ENCODE measurements around the gene CAMK2A. TPM values are rescaled to one million over a fixed set of nuclear protein-coding genes. Genes with fewer than 3 reads are reported as not detected.
A peak's percentile ranks its signal among the peaks of the same experiment; 100 is the strongest.

The CAMK2A gene
- polyA plus RNA-seq, 1 experiment, result 0.11 TPM

DNA sequence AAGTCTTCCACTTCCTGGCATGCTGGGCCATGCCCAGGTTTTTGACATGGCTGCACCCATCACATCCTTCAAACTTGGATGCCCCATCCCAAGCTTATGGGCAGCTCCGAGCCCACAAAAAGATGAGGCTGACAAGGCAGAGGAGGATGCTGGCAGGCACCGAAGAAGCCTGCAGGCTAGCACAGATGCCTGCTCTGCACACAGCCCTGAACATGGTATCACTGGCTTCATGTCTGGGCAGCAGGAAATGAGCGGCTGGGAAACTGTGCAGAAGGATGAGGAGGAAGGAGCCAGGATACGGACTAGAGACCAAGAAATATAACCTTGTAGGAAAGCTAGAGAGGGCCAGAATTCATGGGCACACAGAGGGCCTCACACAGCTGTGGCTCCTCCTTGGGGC, 14.8 kb downstream of the CAMK2A start:
- no peak for DNase-seq (ENCODE audit: low read depth)
- CTCF ChIA-PET, result interaction anchor here (0.9 to 11.8 kb wide), 7 partner anchors 10 to 162 kb away, joined by 3 to 122 read pairs (median 4); no protein-coding TSS in a partner anchor
- Histone ChIP-seq H3K36me3 (ENCODE audit: control insufficient read depth, insufficient read depth, low read length) (no peaks in the 10 kb centered on the region), H3K27me3 (ENCODE audit: control insufficient read depth, insufficient read depth, low read length) (no peaks in the 10 kb centered on the region; the same call in 1 of the 2 replicates), H3K4me3 (ENCODE audit: low read depth, low read length) (no peak overlapping the region)
- TF ChIP-seq, protein P1, sequence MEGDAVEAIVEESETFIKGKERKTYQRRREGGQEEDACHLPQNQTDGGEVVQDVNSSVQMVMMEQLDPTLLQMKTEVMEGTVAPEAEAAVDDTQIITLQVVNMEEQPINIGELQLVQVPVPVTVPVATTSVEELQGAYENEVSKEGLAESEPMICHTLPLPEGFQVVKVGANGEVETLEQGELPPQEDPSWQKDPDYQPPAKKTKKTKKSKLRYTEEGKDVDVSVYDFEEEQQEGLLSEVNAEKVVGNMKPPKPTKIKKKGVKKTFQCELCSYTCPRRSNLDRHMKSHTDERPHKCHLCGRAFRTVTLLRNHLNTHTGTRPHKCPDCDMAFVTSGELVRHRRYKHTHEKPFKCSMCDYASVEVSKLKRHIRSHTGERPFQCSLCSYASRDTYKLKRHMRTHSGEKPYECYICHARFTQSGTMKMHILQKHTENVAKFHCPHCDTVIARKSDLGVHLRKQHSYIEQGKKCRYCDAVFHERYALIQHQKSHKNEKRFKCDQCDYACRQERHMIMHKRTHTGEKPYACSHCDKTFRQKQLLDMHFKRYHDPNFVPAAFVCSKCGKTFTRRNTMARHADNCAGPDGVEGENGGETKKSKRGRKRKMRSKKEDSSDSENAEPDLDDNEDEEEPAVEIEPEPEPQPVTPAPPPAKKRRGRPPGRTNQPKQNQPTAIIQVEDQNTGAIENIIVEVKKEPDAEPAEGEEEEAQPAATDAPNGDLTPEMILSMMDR (IDR thresholded peaks at IDR 0.05; ENCODE audit: insufficient read depth, low read depth, low read length), result no peak
- POLR2A ChIA-PET, result no interaction called here

DNA sequence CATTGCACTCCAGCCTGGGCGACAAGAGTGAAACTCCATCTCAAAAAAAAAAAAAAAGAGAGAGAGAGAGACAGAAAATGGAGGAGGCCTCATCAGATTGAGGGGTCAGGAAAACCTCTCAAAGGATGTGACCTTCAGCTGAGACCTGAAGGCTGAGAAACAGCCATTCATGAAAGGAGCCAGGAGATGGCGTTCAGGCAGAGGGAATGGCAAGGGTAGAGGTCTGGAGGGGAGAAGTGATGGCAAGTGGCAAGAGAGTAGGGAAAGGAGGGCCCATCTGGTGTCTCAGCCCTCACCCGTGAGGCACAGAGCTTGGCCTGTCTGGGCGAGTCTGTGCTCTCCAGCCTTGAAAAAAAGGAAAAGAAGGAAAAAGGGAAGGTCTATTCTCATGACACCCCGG, 17.0 kb downstream of the CAMK2A start:
- no peaks in the 10 kb centered on the region for H3K36me3 ChIP-seq (ENCODE audit: control insufficient read depth, insufficient read depth, low read length)
- H3K4me3 ChIP-seq (ENCODE audit: low read depth, low read length), result no peak overlapping the region
- ChIA-PET CTCF (interaction anchor here (0.6 to 11.8 kb wide), 8 partner anchors 8 to 170 kb away, joined by 3 to 122 read pairs (median 4); no protein-coding TSS in a partner anchor), POLR2A (no interaction called here)
- H3K27me3 ChIP-seq (ENCODE audit: control insufficient read depth, insufficient read depth, low read length), result no peaks in the 10 kb centered on the region; the same call in 1 of the 2 replicates
- TF ChIP-seq, protein P1 (IDR thresholded peaks at IDR 0.05; ENCODE audit: insufficient read depth, low read depth, low read length), result peak; percentile 60
- no peak for DNase-seq (ENCODE audit: low read depth)

DNA sequence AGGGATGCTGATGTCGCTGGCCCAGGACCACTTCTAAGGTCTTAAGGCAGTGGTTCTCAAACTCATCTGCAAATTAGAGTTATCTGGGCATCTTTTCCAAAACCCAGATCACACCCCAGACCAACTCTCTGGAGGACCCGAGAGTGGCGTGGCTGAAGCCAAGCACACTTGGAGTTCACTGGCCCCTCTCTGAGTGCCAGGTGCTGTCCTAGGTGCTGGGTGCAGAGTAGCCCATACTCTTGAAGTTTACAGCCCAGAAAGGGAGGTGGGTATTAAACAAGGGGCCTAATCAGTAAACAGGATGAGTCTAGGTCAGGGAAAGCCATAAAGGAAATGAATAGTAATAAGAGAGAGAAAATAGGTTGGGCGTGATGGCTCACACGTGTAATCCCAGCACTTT, 17.6 kb downstream of the CAMK2A start:
- ChIA-PET CTCF (interaction anchor here (0.8 to 11.8 kb wide), 5 partner anchors 30 to 168 kb away, joined by 3 to 122 read pairs (median 4); no protein-coding TSS in a partner anchor), POLR2A (no interaction called here)
- H3K4me3 ChIP-seq (ENCODE audit: low read depth, low read length), result no peak overlapping the region
- H3K36me3 ChIP-seq (ENCODE audit: control insufficient read depth, insufficient read depth, low read length), result no peaks in the 10 kb centered on the region
- no peaks in the 10 kb centered on the region; the same call in 1 of the 2 replicates for H3K27me3 ChIP-seq (ENCODE audit: control insufficient read depth, insufficient read depth, low read length)
- no peak for DNase-seq (ENCODE audit: low read depth)
- TF ChIP-seq, protein P1 (IDR thresholded peaks at IDR 0.05; ENCODE audit: insufficient read depth, low read depth, low read length), result no peak

DNA sequence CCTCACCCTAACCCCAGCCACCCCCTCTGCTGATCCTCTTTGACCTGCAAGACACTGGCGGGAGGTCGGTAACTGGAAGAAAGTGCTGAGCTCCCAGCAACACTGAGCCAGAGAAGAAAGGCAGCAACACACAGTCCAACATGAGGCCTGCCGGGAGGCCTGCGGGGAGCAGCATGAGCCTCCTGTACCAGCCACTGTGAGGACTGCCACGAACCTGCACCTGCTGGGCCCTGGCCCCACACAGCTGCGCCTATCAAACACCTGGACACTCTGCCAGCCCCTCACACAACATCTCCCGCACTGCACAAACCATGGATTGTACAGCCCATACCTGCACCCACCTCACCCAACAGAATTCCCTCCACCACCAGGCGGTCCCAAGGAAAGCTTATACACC, 18.3 kb downstream of the CAMK2A start:
- ChIA-PET CTCF (interaction anchor here (1.1 to 11.8 kb wide), 3 partner anchors 12 to 165 kb away, joined by 4 to 122 read pairs (median 4); no protein-coding TSS in a partner anchor), POLR2A (no interaction called here)
- TF ChIP-seq, protein P1 (IDR thresholded peaks at IDR 0.05; ENCODE audit: insufficient read depth, low read depth, low read length), result no peak

DNA sequence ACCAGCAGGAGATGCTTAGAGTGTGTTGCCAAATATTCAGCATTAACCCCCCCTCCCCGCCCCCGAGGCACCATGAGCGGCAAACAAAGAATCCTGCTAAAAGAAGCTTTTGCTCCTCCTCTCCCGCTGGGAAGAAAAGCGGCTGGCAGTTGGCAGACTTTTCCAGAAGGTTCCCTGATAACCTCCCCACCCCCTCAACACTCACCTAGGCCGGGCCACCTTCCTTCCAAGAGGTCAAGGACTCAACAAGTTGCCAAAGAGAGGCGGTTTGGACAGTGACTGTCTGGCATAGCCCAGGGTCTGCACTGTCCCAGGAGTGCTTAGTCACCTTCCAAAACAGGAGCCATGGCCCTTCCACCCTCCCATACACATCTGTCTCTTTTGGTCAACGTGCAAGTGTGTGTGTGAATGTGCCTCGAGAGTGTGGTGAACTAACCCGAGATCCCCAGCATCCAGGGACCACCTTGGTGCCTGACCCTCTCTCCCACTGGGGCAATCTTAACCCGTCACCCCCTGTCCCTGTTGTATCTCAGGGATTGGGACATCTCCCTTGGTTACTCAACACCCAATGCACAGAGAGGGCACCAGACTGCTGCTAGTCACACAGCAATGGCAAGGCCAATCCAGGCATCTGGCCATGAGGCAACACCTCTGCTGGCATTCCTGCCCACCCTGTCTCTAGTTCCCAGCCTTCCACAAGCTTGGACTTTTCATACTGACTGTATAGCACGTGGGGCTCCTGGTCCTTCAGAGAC, 18.9 kb downstream of the CAMK2A start:
- no peak for DNase-seq (ENCODE audit: low read depth)
- Histone ChIP-seq H3K4me3 (ENCODE audit: low read depth, low read length) (no peak overlapping the region), H3K36me3 (ENCODE audit: control insufficient read depth, insufficient read depth, low read length) (no peaks in the 10 kb centered on the region), H3K27me3 (ENCODE audit: control insufficient read depth, insufficient read depth, low read length) (no peaks in the 10 kb centered on the region; the same call in 1 of the 2 replicates)
- CTCF ChIA-PET, result interaction anchor here (0.8 to 11.8 kb wide), 5 partner anchors 12 to 188 kb away, joined by 3 to 122 read pairs (median 4); no protein-coding TSS in a partner anchor
- TF ChIP-seq, protein P1 (IDR thresholded peaks at IDR 0.05; ENCODE audit: insufficient read depth, low read depth, low read length), result no peak
- POLR2A ChIA-PET, result interaction anchor here (0.6 kb wide), 2 partner anchors 265 to 815 kb away, joined by 3 to 11 read pairs; no protein-coding TSS in a partner anchor

More for the DNA sequence above, 18.3 kb downstream of the CAMK2A start:
- H3K27me3 ChIP-seq (ENCODE audit: control insufficient read depth, insufficient read depth, low read length), result no peaks in the 10 kb centered on the region; the same call in 1 of the 2 replicates
- no peak overlapping the region for H3K4me3 ChIP-seq (ENCODE audit: low read depth, low read length)
- no peak for DNase-seq (ENCODE audit: low read depth)
- no peaks in the 10 kb centered on the region for H3K36me3 ChIP-seq (ENCODE audit: control insufficient read depth, insufficient read depth, low read length)

Measured in BJ (cell line).